ENCODE data around the gene NKX2-4.
"Not testable (repeated sequence)": the region's sequence is repeated elsewhere in the genome, so short reads cannot be mapped to it uniquely, and the experiment has no call there.

Gene NKX2-4

GRCh38 chr20:21397341-21398108 lies at the start of gene NKX2-4:
TSS of gene NKX2-4 (minus strand) at chr20:21397526. CDS start at chr20:21397399, 127 bp downstream.
- no peak for DNase-seq (ENCODE audit: low read depth, low spot score)

GRCh38 chr20:21437816-21438215 lies 40.5 kb upstream of the NKX2-4 start:
- DNase-seq (ENCODE audit: low read depth, low spot score): no peak

- DNase-seq (ENCODE audit: low read depth, low spot score): no peak
Measured at GRCh38 chr20:21437248-21437647, 39.9 kb upstream of the NKX2-4 start.

DNA sequence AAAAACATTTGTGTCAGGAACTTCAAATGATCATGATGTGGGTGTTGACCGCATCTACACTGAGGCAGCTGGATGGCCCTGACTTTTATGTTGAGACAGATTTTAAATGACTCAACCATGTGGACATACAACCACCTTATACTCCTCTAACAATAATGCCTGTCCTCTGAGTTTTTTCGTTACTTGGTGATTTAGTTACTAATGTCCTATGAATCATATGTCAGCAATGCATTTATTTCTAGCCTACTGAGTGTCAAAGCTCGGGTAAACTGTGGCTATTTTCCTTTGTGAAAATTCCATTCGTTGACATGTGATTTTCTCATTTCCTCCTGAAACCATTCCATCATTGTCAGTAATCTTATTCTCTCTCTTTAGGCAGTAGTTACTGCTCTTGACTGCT lies 38.9 kb upstream of the NKX2-4 start:
- peak; percentile 2 for DNase-seq (ENCODE audit: low read depth, low spot score)

DNA sequence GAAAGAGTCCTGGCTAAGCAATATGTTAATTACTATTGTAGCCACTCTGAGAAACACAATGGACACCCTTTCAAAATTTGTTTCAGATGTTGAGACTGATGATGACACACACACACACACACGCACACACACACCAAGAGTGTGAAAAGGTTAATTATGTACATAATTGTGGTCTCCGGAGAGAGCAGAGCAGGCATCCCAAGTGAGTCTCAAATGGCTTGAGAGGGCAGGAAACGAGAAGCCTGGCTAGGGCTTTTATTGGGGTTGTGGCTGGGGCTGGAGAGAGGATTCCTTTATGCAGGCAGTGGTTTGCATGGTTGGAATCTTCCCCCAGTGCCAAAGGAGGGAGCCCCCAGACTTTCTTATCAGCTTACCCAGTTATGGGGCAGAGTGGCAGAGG lies 38.2 kb upstream of the NKX2-4 start:
- no peak for DNase-seq (ENCODE audit: low read depth, low spot score)

DNA sequence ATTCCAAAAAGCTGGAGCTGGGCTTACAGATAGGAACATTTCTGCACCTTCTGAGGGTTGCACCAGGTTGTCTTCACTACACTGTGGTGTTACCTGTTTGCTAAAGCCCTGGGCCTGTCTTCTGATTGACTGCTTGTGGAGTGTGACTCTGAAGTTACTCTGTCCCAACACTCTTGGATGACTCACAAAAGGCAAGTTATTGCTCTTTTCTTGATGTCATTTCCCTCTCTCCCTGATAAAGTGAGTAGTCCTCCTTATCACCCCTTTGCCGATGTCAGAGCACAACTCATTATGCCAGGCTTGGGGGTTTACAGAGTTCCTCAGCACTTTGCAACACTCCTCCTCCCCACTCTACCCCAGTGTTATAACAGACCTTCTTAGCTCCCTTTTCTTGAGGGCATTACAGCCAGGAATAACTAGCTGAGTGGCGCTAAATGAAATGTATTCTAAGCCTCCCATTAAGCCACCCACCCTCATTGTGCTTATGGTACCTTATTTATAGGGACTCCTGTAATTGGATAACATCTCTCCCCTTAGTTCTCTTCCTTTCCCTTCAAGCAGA lies 36.1 kb upstream of the NKX2-4 start:
- no peak for DNase-seq (ENCODE audit: low read depth, low spot score)

DNA sequence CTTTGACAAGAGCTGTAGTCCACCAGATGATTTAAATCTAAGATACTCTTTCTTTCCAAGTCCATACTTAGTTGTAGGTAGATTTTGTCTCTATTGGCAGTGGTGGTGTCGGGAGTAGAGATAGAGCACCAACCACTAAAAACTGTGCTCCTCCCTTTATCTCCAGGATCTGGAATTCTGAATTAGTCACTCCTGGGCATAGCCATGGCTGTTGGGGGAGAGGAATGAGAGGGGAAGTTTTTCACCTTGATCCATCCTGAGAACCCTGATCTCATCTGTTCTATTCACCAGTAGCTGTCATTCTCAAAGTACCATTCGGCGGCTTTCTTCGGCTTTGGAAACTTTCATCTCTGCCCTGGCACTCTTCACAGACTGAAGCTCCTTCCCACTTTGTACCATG lies 35.6 kb upstream of the NKX2-4 start:
- no peak for DNase-seq (ENCODE audit: low read depth, low spot score)

GRCh38 chr20:21430020-21430419 lies 32.7 kb upstream of the NKX2-4 start:
- no peak for DNase-seq (ENCODE audit: low read depth, low spot score)

GRCh38 chr20:21424846-21425245 lies 27.5 kb upstream of the NKX2-4 start:
- no peak for DNase-seq (ENCODE audit: low read depth, low spot score)

DNA sequence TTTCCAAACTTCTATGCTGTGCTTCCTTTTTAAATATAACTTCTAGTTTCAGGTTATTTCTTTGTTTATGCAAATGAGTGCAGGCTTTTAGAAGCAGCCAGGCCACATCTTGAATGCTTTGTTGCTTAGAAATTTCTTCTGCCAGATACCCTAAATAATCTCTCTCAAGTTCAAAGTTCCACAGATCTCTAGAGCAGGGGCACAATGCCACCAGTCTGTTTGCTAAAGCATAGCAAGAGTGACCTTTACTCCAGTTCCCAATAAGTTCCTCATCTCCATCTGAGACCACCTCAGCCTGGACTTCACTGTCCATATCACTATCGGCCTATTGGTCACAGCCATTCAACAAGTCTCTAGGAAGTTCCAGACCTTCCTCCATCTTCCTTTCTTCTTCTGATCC lies 26.4 kb upstream of the NKX2-4 start:
- DNase-seq (ENCODE audit: low read depth, low spot score): not testable (repeated sequence)

DNA sequence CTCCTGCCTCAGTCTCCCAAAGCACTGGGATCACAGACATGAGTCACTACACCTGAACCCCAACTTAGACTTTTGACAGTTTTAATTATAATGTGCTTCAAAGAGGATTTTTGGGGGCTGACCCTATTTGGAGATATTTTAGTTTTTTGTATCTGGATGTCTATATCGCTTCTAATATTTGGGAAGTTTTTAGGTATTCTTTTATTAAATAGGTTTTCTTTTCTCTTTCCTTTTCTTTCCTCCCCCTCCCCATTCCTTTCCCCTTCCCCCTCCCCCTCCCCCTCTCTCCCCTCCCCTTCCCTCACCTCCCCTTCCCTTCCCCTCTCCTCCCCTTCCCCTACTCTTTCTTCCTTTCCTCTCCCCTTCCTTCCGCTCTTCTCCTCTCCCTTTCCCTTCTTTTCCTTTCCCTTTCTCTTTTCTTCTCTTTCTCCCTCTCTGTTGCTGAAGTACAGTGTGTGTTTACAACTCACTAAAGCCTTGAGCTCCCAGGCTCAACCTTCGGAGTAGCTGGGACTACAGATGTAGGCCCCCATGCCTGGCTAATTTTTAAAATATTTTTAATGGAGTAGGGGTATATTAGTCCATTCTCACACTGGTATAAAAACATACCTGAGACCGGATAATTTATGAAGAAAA lies 24.4 kb upstream of the NKX2-4 start:
- DNase-seq (ENCODE audit: low read depth, low spot score): no peak

DNA sequence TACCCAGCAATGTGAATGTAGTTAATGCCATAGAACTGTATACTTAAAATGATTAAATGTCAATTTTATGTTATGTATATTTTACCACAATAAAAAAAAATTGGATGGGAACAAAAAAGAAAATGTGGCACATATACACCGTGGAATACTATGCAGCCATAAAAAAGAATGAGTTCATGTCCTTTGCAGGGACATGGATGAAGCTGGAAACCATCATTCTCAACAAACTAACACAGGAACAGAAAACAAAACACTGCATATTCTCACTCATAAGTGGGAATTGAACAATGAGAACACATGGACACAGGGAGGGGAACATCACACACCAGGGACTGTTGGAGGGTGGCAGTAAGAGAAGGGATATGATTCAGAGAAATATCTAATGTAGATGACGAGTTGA lies 21.8 kb upstream of the NKX2-4 start:
- DNase-seq (ENCODE audit: low read depth, low spot score): not testable (repeated sequence)

GRCh38 chr20:21413996-21414395 lies 16.7 kb upstream of the NKX2-4 start:
- DNase-seq (ENCODE audit: low read depth, low spot score): not testable (repeated sequence)

DNA sequence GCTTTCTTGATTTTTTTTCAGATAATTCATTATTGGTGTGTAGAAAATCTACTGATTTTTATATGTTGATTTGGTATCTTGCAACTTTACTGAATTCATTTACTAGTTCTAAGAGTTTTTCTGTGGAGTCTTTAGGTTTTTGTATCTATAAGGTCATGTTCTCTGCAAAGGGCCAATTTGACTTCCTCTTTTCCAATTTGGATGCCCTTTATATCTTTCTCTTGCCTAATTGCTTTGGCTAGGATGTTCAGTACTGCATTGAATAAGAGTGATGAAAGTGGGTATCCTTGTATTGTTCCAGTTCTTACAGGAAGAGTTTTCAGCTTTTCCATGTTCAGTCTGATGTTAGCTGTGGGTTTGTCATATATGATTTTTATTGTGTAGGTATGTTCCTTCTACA lies 14.4 kb upstream of the NKX2-4 start:
- DNase-seq (ENCODE audit: low read depth, low spot score): no peak

- DNase-seq (ENCODE audit: low read depth, low spot score): no peak
Measured at GRCh38 chr20:21399005-21399475, 1.7 kb upstream of the NKX2-4 start.

- DNase-seq (ENCODE audit: low read depth, low spot score): no peak
Measured at GRCh38 chr20:21398109-21399004, 1.0 kb upstream of the NKX2-4 start.

GRCh38 chr20:21396599-21397340 lies 556 bp downstream of the NKX2-4 start:
- DNase-seq (ENCODE audit: low read depth, low spot score): no peak

GRCh38 chr20:21395666-21396598 lies 1.4 kb downstream of the NKX2-4 start:
- no peak for DNase-seq (ENCODE audit: low read depth, low spot score)

GRCh38 chr20:21395051-21395665 lies 2.2 kb downstream of the NKX2-4 start:
- DNase-seq (ENCODE audit: low read depth, low spot score): no peak

GRCh38 chr20:21394551-21394950 lies 2.8 kb downstream of the NKX2-4 start:
- DNase-seq (ENCODE audit: low read depth, low spot score): no peak
